ENCODE data around the gene ELP2. TPM values are rescaled to one million over a fixed set of nuclear protein-coding genes. Genes with fewer than 3 reads are reported as not detected.
"Not testable (repeated sequence)": the region's sequence is repeated elsewhere in the genome, so short reads cannot be mapped to it uniquely, and the experiment has no call there.

Gene ELP2
- total RNA-seq, 1 experiment from 2014 or later = 167 TPM

DNA sequence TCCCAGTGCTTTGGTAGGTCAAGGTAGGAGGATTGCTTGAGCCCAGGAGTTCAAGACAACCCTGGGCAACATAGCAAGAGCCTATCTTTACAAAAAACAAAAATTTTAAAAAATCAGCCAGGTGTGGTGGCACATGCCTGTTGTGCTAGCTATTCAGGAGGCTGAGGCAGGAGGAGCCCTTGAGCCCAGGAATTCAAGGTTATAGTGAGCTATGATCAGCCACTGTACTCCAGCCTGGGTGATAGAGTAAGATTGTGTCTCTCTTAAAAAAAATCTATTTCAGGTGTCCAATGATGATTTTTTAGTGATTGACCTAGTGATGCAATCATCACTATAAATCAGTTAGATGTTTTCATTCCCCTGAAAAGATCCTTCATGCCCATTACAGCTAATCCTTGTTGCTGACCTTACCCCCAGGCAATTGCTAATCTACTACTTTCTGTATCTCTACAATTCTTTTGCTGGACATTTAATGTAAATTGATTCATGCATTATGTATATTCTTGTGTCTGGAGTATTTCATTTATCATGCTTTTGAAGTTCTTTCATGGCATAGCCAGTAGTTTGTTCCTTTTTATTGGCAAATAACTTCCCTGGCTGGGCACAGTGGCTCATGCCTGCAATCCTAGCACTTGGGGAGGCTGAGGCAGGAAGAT is 67.9 kb downstream of the ELP2 start:
- H3K4me3 ChIP-seq (ENCODE audit: low read length) = no peak overlapping the region
- no peak for DNase-seq
- no peaks in the 10 kb centered on the region for H3K36me3 ChIP-seq (ENCODE audit: insufficient read depth, low read length)
- H3K27me3 ChIP-seq (ENCODE audit: low read length) = no peaks in the 10 kb centered on the region
- H3K9ac ChIP-seq (ENCODE audit: low read length) = no peak overlapping the region
- H3K9me3 ChIP-seq (ENCODE audit: low read length) = no peaks in the 10 kb centered on the region
- no peak overlapping the region for H2AFZ ChIP-seq (ENCODE audit: low read length)
- no peaks in the 10 kb centered on the region; the same call in 1 of the 2 replicates for H4K20me1 ChIP-seq (ENCODE audit: insufficient read depth, low read depth, low read length)
- H3K4me1 ChIP-seq (ENCODE audit: low read length) = peaks cover 16% of the 10 kb centered on the region
- no peaks in the 10 kb centered on the region for H3K79me2 ChIP-seq (ENCODE audit: low read length)
- no peaks in the 10 kb centered on the region for H3K9me2 ChIP-seq (replicated peaks; ENCODE audit: insufficient read depth, low read length)
- H3K27ac ChIP-seq (ENCODE audit: low read length) = no peak overlapping the region
- no peak overlapping the region for H3K4me2 ChIP-seq (ENCODE audit: low read depth, low read length, poor library complexity, severe bottlenecking)

DNA sequence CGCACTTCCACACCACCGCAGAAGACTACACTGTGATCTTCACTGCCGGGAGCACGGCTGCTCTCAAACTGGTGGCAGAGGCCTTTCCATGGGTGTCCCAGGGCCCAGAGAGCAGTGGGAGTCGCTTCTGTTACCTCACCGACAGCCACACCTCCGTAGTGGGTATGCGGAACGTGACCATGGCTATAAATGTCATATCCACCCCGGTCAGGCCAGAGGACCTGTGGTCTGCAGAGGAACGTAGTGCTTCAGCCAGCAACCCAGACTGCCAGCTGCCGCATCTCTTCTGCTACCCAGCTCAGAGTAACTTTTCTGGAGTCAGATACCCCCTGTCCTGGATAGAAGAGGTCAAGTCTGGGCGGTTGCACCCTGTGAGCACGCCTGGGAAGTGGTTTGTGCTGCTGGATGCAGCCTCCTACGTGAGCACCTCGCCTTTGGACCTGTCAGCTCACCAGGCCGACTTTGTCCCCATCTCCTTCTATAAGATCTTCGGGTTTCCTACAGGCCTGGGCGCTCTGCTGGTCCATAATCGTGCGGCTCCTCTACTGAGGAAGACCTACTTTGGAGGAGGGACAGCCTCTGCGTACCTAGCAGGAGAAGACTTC is 70.1 kb downstream of the ELP2 start:
- H3K4me2 ChIP-seq (ENCODE audit: low read depth, low read length, poor library complexity, severe bottlenecking) = no peak overlapping the region
- no peaks in the 10 kb centered on the region for H3K79me2 ChIP-seq (ENCODE audit: low read length)
- H4K20me1 ChIP-seq (ENCODE audit: insufficient read depth, low read depth, low read length) = no peaks in the 10 kb centered on the region; the same call in 1 of the 2 replicates
- no peak for DNase-seq
- H2AFZ ChIP-seq (ENCODE audit: low read length) = no peak overlapping the region
- H3K36me3 ChIP-seq (ENCODE audit: insufficient read depth, low read length) = no peaks in the 10 kb centered on the region
- H3K4me1 ChIP-seq (ENCODE audit: low read length) = peaks cover 5% of the 10 kb centered on the region
- H3K27me3 ChIP-seq (ENCODE audit: low read length) = no peaks in the 10 kb centered on the region
- H3K27ac ChIP-seq (ENCODE audit: low read length) = no peak overlapping the region
- no peaks in the 10 kb centered on the region for H3K9me2 ChIP-seq (replicated peaks; ENCODE audit: insufficient read depth, low read length)
- H3K4me3 ChIP-seq (ENCODE audit: low read length) = no peak overlapping the region
- H3K9me3 ChIP-seq (ENCODE audit: low read length) = no peaks in the 10 kb centered on the region
- H3K9ac ChIP-seq (ENCODE audit: low read length) = no peak overlapping the region

DNA sequence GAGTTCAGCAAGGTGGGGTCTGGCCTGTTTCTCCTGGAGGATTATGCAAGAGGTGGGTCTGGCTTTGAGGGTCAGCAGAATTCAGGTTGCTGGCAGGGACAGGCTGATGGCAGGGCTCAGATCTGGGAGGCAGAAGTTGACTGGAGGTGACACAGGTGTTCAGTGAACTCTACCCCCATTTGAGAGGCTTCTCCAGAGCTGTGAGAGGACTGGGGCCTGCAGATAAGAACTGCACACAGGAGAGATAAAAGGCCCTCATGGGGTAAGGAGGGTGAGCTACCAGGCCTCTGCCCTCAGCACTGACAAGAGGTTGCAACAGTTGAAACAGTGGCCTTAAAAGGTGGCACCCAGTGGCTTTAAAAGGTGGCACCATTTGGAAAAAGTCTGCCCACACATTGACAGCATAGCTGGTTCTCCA is 70.7 kb downstream of the ELP2 start:
- Histone ChIP-seq H3K4me3 (ENCODE audit: low read length) (no peak overlapping the region), H3K9ac (ENCODE audit: low read length) (no peak overlapping the region), H4K20me1 (ENCODE audit: insufficient read depth, low read depth, low read length) (no peaks in the 10 kb centered on the region), H2AFZ (ENCODE audit: low read length) (no peak overlapping the region), H3K36me3 (ENCODE audit: insufficient read depth, low read length) (no peaks in the 10 kb centered on the region), H3K9me3 (ENCODE audit: low read length) (no peaks in the 10 kb centered on the region), H3K27ac (ENCODE audit: low read length) (no peak overlapping the region), H3K9me2 (replicated peaks; ENCODE audit: insufficient read depth, low read length) (no peaks in the 10 kb centered on the region), H3K79me2 (ENCODE audit: low read length) (no peaks in the 10 kb centered on the region), H3K4me1 (ENCODE audit: low read length) (no peaks in the 10 kb centered on the region), H3K27me3 (ENCODE audit: low read length) (no peaks in the 10 kb centered on the region), H3K4me2 (ENCODE audit: low read depth, low read length, poor library complexity, severe bottlenecking) (no peak overlapping the region)
- no peak for DNase-seq

DNA sequence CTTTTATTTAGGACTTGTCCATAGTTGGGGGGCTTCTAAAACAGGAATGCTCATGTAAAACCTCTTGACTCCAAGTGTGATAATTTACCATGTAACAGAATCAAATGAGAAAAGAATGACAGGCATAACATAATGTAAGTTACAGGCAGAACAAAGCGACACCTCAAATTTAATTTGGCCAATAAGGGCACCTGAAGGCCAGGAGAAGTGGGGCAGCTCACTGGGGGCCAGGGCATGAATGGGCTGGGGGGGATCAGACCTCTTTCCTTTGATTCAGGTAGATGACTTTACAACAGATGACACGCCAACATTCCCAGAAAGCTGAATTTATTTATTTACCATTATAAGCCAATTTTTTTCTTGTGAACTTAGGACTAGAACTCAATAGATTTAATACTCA is 72.1 kb downstream of the ELP2 start:
- DNase-seq = no peak
- Histone ChIP-seq H3K27ac (ENCODE audit: low read length) (no peak overlapping the region), H2AFZ (ENCODE audit: low read length) (no peak overlapping the region), H3K79me2 (ENCODE audit: low read length) (no peaks in the 10 kb centered on the region), H3K4me1 (ENCODE audit: low read length) (no peaks in the 10 kb centered on the region; the same call in 1 of the 2 replicates), H3K9me2 (replicated peaks; ENCODE audit: insufficient read depth, low read length) (no peaks in the 10 kb centered on the region), H3K4me3 (ENCODE audit: low read length) (no peak overlapping the region), H3K27me3 (ENCODE audit: low read length) (no peaks in the 10 kb centered on the region), H3K36me3 (ENCODE audit: insufficient read depth, low read length) (no peaks in the 10 kb centered on the region), H3K9ac (ENCODE audit: low read length) (no peak overlapping the region), H4K20me1 (ENCODE audit: insufficient read depth, low read depth, low read length) (no peaks in the 10 kb centered on the region), H3K4me2 (ENCODE audit: low read depth, low read length, poor library complexity, severe bottlenecking) (no peak overlapping the region), H3K9me3 (ENCODE audit: low read length) (no peaks in the 10 kb centered on the region)

DNA sequence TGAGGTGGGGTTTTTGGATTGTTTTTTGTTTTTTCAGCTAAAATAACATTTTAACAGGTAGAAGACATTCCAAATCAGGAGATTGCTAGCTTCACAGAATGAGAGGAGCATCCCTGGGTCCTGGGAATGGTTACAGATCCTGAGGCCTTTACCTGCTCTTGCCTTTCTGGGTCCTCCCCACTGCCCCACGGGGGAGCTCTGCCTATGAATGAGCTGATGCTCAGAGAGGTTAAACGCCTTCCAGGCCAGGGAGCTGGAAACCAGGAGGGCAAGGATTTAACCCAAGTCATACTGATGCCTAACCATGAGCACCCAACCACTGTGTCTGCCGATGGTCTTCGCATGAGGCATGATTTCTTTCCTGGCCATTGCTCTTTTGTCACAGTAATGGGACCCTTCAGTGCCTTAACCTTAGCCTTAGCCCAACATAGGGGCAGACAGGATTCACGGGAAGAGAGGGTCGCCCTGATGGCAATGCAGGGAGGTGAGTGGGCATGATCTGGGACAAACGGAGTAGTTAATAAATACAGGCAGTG is 73.7 kb downstream of the ELP2 start:
- Histone ChIP-seq H4K20me1 (ENCODE audit: insufficient read depth, low read depth, low read length) (no peaks in the 10 kb centered on the region), H3K27me3 (ENCODE audit: low read length) (no peaks in the 10 kb centered on the region), H3K9me3 (ENCODE audit: low read length) (no peaks in the 10 kb centered on the region), H3K4me2 (ENCODE audit: low read depth, low read length, poor library complexity, severe bottlenecking) (no peak overlapping the region), H3K27ac (ENCODE audit: low read length) (no peak overlapping the region), H3K79me2 (ENCODE audit: low read length) (no peaks in the 10 kb centered on the region), H3K4me3 (ENCODE audit: low read length) (no peak overlapping the region), H2AFZ (ENCODE audit: low read length) (no peak overlapping the region), H3K36me3 (ENCODE audit: insufficient read depth, low read length) (no peaks in the 10 kb centered on the region), H3K9me2 (replicated peaks; ENCODE audit: insufficient read depth, low read length) (no peaks in the 10 kb centered on the region), H3K4me1 (ENCODE audit: low read length) (peaks cover 10% of the 10 kb centered on the region), H3K9ac (ENCODE audit: low read length) (no peak overlapping the region)
- no peak for DNase-seq

DNA sequence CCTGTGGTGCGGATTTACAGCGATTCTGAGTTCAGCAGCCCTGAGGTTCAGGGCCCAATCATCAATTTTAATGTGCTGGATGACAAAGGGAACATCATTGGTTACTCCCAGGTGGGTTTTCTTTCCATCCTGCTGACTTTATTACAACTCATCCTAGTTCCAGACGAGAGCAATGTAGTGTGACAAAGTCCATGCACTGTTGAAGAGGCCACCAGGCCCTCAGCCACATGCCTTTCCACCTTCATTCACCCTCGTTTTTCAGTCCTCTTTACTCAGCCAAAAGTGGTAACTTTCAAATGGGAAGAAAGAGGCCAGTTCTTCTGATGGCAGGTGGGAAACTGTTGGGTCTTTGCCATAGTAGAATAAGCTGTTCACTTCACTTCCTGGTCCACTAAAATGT is 75.5 kb downstream of the ELP2 start:
- Histone ChIP-seq H3K4me2 (ENCODE audit: low read depth, low read length, poor library complexity, severe bottlenecking) (no peak overlapping the region), H3K9me2 (replicated peaks; ENCODE audit: insufficient read depth, low read length) (no peaks in the 10 kb centered on the region), H3K4me1 (ENCODE audit: low read length) (peaks cover 10% of the 10 kb centered on the region), H3K79me2 (ENCODE audit: low read length) (no peaks in the 10 kb centered on the region), H4K20me1 (ENCODE audit: insufficient read depth, low read depth, low read length) (no peaks in the 10 kb centered on the region), H3K27ac (ENCODE audit: low read length) (no peak overlapping the region), H3K36me3 (ENCODE audit: insufficient read depth, low read length) (no peaks in the 10 kb centered on the region), H3K27me3 (ENCODE audit: low read length) (no peaks in the 10 kb centered on the region), H3K9ac (ENCODE audit: low read length) (no peak overlapping the region), H3K9me3 (ENCODE audit: low read length) (no peaks in the 10 kb centered on the region), H3K4me3 (ENCODE audit: low read length) (no peak overlapping the region), H2AFZ (ENCODE audit: low read length) (no peak overlapping the region)
- DNase-seq = no peak

DNA sequence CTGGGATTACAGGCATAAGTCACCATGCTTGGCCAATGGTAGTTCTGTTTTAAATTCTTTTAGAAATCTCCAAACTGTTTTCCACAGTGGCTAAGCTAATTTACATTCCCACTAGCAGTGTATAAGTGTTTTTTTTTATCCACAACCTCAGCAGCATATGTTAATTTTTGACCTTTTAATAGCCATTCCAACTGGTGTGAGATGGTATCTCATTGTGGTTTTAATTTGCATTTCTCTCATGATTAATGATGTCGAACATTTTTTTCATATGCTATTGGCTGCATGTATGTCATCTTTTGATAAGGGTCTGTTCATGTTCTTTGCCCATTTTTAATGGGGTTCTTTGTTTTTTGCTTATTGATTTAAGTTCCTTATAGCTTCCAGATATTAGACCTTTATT is 77.6 kb downstream of the ELP2 start:
- Histone ChIP-seq H3K4me2 (ENCODE audit: low read depth, low read length, poor library complexity, severe bottlenecking) (peak overlapping the region; percentile 23), H3K27me3 (ENCODE audit: low read length) (no peaks in the 10 kb centered on the region), H3K79me2 (ENCODE audit: low read length) (no peaks in the 10 kb centered on the region), H3K4me1 (ENCODE audit: low read length) (peaks cover 10% of the 10 kb centered on the region), H3K4me3 (ENCODE audit: low read length) (no peak overlapping the region), H3K9me2 (replicated peaks; ENCODE audit: insufficient read depth, low read length) (no peaks in the 10 kb centered on the region), H3K9me3 (ENCODE audit: low read length) (no peaks in the 10 kb centered on the region), H4K20me1 (ENCODE audit: insufficient read depth, low read depth, low read length) (no peaks in the 10 kb centered on the region), H2AFZ (ENCODE audit: low read length) (no peak overlapping the region), H3K36me3 (ENCODE audit: insufficient read depth, low read length) (no peaks in the 10 kb centered on the region), H3K27ac (ENCODE audit: low read length) (no peak overlapping the region), H3K9ac (ENCODE audit: low read length) (no peak overlapping the region)
- peak; percentile 66 for DNase-seq

DNA sequence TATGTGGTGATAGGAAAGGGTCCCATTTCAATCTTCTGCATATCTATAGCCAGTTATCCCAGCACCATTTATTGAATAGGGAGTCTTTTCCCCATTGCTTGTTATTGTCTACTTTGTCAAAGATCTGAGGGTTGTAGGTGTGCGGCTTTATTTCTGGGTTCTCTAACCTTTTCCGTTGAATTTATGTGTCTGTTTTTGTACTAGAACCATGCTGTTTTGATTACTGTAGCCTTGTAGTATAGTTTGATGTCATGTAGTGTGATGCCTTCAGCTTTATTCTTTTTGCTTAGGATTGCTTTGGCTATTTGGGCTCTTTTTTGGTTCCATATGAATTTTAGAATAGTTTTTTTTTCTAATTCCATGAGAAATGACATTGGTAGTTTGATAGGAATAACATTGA is 78.3 kb downstream of the ELP2 start:
- not testable (repeated sequence) for H3K79me2 ChIP-seq (ENCODE audit: low read length); H3K27me3 ChIP-seq (ENCODE audit: low read length); H3K9me2 ChIP-seq (replicated peaks; ENCODE audit: insufficient read depth, low read length); H3K9ac ChIP-seq (ENCODE audit: low read length); H3K36me3 ChIP-seq (ENCODE audit: insufficient read depth, low read length); H3K27ac ChIP-seq (ENCODE audit: low read length); H3K4me3 ChIP-seq (ENCODE audit: low read length); H3K9me3 ChIP-seq (ENCODE audit: low read length); H4K20me1 ChIP-seq (ENCODE audit: insufficient read depth, low read depth, low read length); DNase-seq; H3K4me2 ChIP-seq (ENCODE audit: low read depth, low read length, poor library complexity, severe bottlenecking); H2AFZ ChIP-seq (ENCODE audit: low read length); H3K4me1 ChIP-seq (ENCODE audit: low read length)

All from Karpas-422 (cell line).